Measurements from ENCODE around the gene MYMK.

DNA sequence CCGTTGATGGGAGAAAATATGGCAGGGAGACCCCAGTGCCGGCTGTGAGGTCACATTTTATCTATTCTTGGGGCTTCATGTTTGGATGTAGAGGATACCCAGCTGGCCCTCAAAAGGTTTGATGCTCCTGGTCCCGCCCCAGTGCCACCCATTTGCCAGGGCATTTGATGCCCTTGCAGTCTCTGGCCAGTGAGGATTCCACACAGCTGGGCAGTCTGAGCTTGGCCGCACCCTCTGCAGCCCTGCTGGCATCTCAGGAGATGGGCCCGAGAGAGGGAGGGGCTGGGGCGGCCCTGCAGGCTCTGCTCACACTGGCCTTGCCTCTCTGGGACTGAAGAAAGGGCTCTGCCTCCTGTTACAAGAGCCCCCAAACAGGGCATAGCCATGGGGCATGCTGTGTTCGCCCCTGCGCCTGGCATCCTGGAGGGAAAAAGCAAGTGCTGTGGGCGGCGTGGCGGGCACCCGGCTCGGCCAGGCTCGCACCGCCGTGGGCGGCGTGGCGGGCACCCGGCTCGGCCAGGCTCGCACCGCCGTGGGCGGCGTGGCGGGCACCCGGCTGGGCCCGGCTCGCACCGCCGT lies 37.3 kb upstream of the MYMK start:
- TF ChIP-seq CTCF (IDR thresholded peaks at IDR 0.05) (no peak), POLR2A (IDR thresholded peaks at IDR 0.05) (no peak)

Data from esophagus squamous epithelium (tissue), 4 donors.